NCI-H748 treated with DMSO at 0.1 percent for 48 hours (cell line): ENCODE results near the gene TNFRSF8.

Source experiments
- DNase-seq: peaks from one replicate; lab custom pipeline; 2025; lab: John Stamatoyannopoulos, UW

Gene TNFRSF8

DNA sequence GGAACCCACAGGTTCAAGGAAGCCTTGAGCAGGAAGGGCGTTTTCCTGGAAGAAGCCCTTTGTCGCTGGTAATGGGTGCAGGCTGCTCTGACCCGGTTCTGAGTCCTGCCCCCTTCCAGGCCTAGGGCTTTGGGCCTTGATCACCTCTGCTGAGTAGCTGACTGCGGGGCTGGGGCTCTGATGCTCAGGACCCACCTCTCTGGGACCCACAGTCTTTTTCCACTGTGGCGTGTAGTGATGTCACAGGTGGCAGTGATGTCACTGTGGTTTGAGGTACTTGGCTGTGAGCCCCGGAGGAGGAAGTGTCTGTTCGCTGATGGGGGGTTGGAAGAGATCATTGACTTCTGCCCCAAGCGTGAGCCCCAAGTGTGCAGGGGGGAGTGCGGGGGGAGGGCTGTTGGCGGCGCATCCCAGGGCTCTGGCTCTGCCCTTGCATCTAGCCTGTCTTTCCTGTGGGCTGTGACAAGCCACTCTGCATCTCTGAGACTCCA is 110.6 kb downstream of the TNFRSF8 start:
- no peak for DNase-seq

DNA sequence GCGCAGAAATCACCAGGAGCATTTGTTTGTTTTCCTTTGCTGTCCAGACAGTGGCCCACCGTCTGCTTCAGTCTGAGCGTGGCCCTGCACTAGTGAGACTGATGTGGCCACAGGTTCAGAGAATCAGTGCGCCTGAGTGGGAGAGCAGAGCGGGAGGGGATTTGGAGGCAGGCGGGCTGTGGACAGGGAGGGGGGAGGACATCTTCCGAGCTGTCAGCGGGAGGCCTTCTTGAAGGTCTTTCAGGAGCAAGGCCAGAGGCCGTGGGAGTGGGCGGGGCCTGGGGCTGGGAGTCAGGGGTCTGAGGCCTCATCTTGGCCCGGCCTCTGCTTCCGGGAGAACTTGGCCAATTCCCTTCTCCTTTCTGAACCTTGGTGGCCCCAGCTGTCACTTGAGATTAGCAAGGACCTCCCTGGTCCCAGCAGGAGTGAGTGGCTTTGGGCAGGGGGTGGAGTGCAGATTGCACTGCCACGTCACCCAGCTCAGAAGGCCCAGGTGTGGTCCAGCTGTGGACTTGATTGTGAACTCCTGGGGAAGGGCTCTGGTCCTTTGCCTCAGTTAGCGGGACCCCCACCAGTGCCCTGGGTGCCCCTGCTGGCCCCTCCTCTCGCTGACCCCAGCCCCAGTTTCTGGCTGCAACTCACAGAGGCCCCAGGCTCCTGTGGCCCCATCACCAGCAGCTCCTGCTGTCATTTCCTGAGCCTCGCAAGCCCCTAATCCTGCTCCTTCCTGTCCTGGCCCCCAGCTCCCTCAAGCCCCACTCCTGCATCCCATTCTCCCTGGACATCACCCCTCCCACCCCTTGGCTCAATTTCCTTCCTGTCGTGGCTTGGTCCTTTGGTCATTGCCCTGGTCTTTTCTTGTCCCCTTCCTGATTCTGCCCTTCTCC is 112.1 kb downstream of the TNFRSF8 start:
- no peak for DNase-seq

- DNase-seq = no peak
These were observed 113.4 kb downstream of the TNFRSF8 start for GRCh38 chr1:12176298-12177118.

DNA sequence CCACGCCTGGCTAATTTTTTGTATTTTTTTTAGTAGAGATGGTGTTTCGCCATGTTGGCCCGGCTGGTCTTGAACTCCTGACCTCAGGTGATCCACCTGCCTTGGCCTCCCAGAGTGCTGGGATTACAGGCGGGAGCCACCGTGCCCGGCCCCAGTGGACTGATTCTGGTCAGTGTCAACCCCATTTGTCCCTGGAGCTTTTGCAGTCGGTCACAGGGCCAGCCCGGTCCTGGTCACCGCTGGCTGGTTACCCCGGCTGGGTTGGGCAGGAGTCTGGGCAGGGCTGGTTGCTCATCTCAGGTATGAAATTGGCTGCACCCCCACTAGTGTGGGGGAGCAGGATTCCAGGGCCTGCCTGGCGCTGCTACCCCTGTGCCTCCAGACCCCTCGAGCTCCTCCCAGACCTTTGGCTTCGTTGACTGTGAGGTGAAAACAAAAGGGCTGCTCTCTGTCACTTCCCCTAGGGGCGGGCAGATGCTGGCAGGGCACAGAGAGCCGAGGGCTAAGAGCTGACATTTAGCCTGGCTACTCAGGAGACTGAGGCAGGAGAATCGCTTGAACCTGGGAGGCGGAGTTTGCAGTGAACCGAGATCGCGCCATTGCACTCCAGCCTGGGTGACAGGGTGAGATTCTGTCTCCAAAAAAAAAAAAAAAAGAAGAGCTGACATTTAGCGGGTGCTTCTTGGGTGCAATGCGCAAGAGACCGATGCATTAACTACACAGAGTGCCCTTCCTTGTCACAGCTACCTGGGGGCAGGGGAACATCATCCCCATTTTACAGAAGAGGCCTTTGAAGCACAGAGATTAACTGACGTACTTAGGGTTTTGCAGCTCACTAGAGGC is 114.3 kb downstream of the TNFRSF8 start:
- no peak for DNase-seq

GRCh38 chr1:12177999-12178441 is 114.9 kb downstream of the TNFRSF8 start:
- no peak for DNase-seq

DNA sequence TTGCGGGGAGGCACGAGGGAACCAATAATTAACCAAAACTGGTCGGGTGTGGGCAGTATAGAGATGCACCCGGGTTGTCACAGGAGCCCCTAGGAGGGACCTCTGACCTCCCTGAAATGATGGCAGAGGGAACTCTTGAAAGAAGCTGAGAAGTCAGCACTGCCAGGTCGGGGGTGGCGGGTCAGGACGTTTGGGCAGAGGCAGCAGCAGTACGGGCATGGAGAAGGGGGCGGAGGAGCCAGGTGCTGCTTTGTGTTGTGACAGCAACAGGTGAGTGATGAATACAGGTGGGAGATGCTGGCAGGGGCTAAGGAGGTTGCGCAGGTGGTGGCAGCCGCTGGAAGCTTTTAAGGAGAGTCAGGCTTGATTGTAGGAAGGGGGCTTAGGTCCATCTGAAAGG is 115.4 kb downstream of the TNFRSF8 start:
- no peak for DNase-seq

DNA sequence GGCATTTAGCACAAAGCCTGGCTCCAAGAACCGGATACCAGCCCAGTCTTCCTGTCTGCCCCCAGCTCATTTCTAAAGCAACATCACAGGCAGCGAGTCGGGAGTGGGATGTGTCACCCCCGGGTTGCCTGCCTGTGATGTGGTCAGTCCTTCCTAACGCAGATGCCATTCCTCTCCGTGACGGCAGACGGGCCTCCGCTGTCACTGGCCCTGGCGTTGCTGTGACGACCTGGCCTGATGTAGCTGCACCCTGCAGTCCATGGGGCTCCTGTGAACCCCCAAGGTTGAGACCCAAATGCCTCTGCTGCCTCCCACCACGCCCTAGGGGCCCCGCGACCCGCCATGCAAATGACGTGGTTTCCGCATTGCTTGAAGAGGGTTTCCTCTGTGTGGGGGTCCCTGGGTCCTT is 116.0 kb downstream of the TNFRSF8 start:
- no peak for DNase-seq

DNA sequence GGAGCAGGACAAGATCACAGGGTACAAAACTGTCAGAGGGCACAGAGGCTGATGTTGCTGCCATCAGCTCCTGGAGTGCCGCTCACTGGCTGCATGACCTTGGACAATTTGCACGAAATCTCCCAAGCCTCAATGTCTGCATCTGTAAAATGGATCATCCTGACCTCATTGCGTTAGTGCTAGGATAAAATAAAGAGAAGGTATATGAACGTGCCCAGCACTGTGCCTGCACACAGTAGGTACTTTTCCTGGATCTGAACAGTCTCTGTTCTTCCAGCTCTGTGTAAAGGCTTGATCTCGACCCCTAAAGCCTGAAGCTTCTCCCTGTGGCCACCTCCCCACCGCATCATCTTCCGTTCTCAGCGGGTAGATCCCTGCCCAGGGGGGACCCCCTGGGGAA is 116.6 kb downstream of the TNFRSF8 start:
- no peak for DNase-seq

DNA sequence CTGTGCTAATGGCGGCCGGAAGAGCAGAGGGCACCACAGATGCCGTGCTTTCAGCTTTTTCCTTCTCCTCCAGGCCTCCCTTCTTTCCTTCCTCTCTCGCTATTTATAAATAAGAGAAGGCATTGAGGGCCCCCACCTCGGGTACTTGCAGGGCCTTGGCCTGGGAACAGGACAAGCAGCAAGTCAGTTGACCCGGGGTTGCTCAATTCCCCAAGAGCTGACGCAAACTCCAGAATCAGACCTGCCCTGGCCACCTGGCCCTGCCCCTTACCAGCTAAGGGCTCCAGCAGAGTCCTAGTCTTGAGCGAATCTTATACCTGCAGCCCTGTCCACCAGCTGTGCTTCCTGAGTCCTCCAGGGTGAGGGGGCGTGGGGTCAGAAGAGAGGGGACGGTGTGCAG is 117.2 kb downstream of the TNFRSF8 start:
- DNase-seq = no peak

- DNase-seq = no peak
These were observed 117.8 kb downstream of the TNFRSF8 start for GRCh38 chr1:12180903-12181302.

DNA sequence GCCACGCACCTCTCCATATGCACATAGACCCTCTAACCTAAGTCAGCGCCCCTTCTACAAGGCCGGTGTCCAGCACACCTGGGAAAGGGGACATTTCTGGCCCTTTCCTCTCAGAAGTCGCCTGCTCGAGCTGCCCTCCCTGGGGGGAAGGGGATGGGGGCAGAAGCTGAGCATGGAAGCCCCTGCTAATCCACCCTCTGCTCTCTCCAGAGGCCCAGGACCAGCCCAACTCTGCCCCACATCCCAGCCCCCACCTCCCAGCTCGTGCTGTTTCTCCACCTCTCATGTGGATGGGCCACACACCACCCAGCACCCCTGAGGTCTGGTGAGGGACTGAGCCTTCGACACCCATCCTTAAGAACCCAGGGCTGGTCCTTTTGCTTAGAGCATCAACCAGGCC is 118.5 kb downstream of the TNFRSF8 start:
- DNase-seq = no peak

DNA sequence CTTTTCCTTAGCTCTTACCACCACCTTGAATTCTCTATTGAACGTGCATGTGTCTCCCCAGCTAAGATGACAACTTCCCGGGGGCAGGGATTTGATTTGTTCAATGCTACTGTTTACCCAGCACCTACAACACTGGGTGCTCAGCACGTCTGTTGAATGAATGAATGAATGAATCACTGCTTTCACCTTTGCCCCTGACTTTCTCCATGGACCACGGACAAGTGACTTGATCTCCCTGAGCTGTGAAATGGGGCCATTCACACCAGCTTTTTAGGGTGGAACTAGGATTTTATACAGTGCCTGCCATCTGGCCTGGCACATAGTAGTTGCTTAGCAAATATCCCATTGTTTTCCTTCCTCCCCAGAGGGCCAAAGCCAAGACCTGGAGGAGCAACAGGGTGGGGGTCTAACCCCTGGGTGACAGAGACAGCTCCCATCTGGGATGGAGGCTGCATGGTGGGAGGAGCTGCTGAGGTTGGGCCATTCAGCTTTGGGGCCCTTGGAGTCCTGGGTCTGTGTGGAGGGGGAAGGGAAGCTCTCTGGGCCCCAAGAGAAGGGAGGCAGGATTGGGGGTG is 119.4 kb downstream of the TNFRSF8 start:
- no peak for DNase-seq

DNA sequence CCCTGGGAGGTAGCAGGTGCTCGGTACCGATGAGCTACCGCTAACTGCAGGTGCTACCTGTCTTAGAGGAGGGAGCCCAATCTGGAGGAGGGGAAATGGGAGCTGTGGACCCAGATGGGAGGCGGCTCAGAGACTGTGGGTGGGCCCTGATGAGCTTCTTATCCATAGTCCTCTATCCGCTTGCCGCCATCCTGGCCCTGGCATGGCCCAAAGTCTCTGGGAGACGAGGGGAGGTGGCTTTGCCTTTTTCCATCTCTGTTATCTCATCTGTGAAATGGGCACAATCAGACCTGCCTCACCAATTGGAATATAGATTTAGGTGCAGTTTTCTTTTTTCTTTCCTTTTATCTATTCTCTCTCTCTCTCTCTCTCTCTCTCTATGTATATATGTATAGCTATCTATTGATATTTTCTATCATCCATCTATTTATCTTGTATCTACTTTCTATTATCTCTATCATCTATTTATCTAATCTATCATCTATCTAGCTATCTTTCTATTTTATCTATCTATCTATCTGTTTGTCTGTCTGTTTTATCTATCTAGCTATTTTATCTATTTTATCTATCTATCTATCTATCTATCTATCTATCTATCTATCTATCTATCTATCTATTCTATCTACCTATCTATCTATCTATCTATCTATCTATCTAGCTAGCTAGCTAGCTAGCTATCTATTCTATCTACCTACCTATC is 120.1 kb downstream of the TNFRSF8 start:
- no peak for DNase-seq

GRCh38 chr1:12184008-12184681 is 121.0 kb downstream of the TNFRSF8 start:
- no peak for DNase-seq

DNA sequence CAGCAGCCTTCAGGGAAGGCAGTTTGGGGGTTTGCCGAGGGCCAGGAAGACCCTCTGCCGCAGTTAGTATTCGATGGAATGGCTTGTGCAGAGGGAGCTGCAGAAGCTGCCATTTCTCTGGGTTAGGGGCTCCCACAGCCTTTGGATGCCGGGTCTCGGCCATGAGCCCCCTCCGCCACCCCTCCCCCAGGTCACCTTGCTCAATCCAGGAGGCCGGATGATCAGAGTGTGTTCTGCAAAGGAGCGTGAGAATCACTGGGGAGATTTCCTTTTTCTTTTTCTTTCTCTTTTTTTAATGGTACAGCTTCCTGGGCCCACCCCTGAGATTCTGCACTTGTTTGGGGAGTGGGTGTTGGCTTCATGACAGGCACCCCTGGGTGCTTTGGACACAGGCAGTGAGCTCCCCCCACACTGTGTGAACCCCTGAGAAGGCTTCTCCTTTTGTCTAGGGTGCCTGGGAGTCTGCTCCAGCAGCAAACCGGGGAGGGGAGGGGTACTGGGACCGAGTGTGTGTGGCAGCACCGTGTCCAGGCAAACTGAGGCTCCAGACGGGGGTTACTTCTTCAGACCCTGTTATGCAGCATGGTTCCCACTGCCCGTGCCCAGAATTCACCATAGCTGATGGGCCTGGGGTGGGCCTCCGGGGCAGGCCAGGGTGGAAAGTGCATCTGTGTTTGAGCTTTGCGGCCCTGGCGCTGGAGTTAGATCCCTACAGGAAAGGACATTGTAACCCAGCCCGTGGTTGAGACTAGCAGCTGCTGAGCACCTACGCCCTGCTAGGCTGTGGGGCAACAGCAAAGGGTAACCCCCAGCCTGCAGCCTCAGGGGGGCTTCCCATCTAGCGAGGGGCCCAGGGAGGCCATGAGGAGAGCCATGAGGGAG is 122.2 kb downstream of the TNFRSF8 start:
- DNase-seq = no peak

- no peak for DNase-seq
These were observed 123.0 kb downstream of the TNFRSF8 start for GRCh38 chr1:12185918-12186678.

DNA sequence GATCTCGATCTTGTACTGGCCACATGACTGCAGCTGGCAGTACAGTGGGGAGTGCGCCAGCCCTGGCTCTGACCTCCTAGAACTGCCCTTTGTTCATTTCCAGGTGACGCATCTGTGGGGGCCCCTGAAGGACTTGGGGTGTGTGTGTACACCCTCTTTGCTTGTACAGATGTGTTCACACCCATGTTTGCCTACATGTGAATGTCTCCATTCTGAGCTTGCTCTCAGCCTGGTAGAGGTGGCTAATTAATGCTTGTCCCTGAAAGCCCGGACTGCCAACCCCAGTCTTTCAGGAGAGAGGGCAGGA is 123.5 kb downstream of the TNFRSF8 start:
- DNase-seq = no peak

DNA sequence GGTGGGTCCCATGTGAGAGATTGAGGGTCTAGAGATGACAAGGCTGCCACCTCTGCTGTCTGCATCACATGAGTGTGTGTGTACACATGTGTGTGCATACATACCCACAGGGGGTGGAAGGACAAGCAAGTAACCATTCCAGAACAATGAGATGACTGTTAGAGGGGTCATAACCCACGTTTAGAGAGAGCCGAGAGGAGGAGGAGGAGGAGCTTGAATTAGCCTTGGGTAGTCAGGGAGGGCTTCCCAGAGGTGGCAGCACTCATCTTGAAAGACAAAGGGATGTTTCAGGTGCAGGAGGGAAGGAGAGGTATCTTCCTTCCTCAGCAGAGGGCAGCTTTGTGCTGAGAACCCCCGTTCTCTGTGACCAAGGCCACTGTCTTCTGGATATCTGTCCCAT is 125.0 kb downstream of the TNFRSF8 start:
- DNase-seq = no peak
